HEK293T (cell line): ENCODE measurements around the gene B3GLCT.

ENCODE experiments used
- ARNT ChIP-seq: fragments of 450-650 bp; IDR thresholded peaks from 2 replicates; pipeline ENCODE4 v1.6.1; 2017; ENCODE audit warnings: mild to moderate bottlenecking
- BHLHE40 ChIP-seq: fragments of 450-650 bp; IDR thresholded peaks from 2 replicates; pipeline ENCODE4 v1.6.1; 2016; ENCODE audit warnings: mild to moderate bottlenecking, moderate library complexity, borderline replicate concordance
- FOXA1 ChIP-seq: fragments of 450-650 bp; IDR thresholded peaks from 2 replicates; pipeline ENCODE4 v1.6.1; 2016; ENCODE audit warnings: mild to moderate bottlenecking
- FOXK2 ChIP-seq: fragments of 450-650 bp; IDR thresholded peaks from 2 replicates; pipeline ENCODE4 v1.6.1; 2016; ENCODE audit warnings: mild to moderate bottlenecking
- HDGF ChIP-seq: fragments of 450-650 bp; IDR thresholded peaks from 2 replicates; pipeline ENCODE4 v1.6.1; 2017; ENCODE audit warnings: antibody characterized with exemption, borderline replicate concordance
- NFRKB ChIP-seq: fragments of 450-650 bp; IDR thresholded peaks from 2 replicates; pipeline ENCODE4 v1.6.1; 2016; ENCODE audit warnings: mild to moderate bottlenecking, moderate library complexity
- SUZ12 ChIP-seq: fragments of 450-650 bp; IDR thresholded peaks from 2 replicates; pipeline ENCODE4 v1.6.1; 2016; ENCODE audit warnings: mild to moderate bottlenecking
- TARDBP ChIP-seq: fragments of 450-650 bp; IDR thresholded peaks from 2 replicates; pipeline ENCODE4 v1.6.1; 2016
- ZNF384 ChIP-seq: fragments of 450-650 bp; IDR thresholded peaks from 2 replicates; pipeline ENCODE4 v1.6.1; 2016

GRCh38 chr13:31314961-31315360 is 115.2 kb downstream of the B3GLCT start:
- TF ChIP-seq SUZ12 (no peak), ARNT (no peak), FOXA1 (no peak), FOXK2 (no peak), ZNF384 (no peak), BHLHE40 (no peak), TARDBP (no peak), HDGF (no peak), NFRKB (no peak)
